ENCODE results near the gene ZMYND8. TPM values are rescaled to one million over a fixed set of nuclear protein-coding genes. Genes with fewer than 3 reads are reported as not detected.

The ZMYND8 gene
- total RNA-seq, 1 experiment from 2014 or later = 11.6 TPM

DNA sequence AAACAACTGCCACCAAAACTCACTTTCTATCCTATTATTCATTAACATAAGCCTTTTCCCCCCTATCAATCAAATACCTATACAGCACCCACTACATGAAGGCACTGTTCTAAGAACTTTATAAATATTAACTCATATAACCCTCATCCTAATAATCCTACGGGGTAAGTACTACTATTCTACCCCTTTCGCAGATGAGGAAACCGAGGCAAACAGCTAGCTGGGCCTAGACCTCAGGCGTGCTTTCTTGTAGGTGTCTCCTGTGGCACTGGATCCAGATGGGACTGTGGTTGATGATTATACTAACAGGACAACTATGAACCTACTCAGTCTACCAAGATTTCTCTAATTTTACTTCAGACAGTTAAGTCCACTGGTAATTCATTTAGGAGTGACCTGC lies 131.6 kb downstream of the ZMYND8 start:
- DNase-seq (no peak), ATAC-seq (no peak)
- no TSS peak for BruUV-seq (replicated peaks)
- POLR2A ChIA-PET (ENCODE audit: unreplicated experiment) = no interaction called here
- CTCF ChIA-PET = no interaction called here
- no peak overlapping the region for H3K4me3 ChIP-seq (ENCODE audit: low read length)
- H3K27me3 ChIP-seq (ENCODE audit: low read length) = no peaks in the 10 kb centered on the region
- no peak overlapping the region for H3K27ac ChIP-seq (ENCODE audit: low read length)
- no peaks in the 10 kb centered on the region for H3F3A ChIP-seq (ENCODE audit: low read length, unreplicated experiment)
- TF ChIP-seq, protein P1, sequence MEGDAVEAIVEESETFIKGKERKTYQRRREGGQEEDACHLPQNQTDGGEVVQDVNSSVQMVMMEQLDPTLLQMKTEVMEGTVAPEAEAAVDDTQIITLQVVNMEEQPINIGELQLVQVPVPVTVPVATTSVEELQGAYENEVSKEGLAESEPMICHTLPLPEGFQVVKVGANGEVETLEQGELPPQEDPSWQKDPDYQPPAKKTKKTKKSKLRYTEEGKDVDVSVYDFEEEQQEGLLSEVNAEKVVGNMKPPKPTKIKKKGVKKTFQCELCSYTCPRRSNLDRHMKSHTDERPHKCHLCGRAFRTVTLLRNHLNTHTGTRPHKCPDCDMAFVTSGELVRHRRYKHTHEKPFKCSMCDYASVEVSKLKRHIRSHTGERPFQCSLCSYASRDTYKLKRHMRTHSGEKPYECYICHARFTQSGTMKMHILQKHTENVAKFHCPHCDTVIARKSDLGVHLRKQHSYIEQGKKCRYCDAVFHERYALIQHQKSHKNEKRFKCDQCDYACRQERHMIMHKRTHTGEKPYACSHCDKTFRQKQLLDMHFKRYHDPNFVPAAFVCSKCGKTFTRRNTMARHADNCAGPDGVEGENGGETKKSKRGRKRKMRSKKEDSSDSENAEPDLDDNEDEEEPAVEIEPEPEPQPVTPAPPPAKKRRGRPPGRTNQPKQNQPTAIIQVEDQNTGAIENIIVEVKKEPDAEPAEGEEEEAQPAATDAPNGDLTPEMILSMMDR (conservative IDR thresholded peaks at IDR 0.05; ENCODE audit: low read depth, low read length) = no peak
- TF ChIP-seq EZH2 (IDR thresholded peaks at IDR 0.05; ENCODE audit: low read length, unreplicated experiment) (no peak), EZH2phosphoT487 (IDR thresholded peaks at IDR 0.05; ENCODE audit: borderline replicate concordance, low read length) (no peak)
- H3K4me1 ChIP-seq (ENCODE audit: insufficient read depth, low read length) = no peaks in the 10 kb centered on the region
- no peak overlapping the region for H3K4me2 ChIP-seq (ENCODE audit: low read length)
- H3K9me2 ChIP-seq (replicated peaks; ENCODE audit: low read length) = no peaks in the 10 kb centered on the region
- no peaks in the 10 kb centered on the region for H3K79me2 ChIP-seq (ENCODE audit: low read length)
- no peaks in the 10 kb centered on the region for H3K9me3 ChIP-seq (ENCODE audit: low read length)
- no peak overlapping the region for H3K9ac ChIP-seq (ENCODE audit: low read length)
- intact Hi-C loops (cut with micrococcal nuclease) = no loop called here
- H2AFZ ChIP-seq (ENCODE audit: low read length) = no peak overlapping the region
- peaks cover 10% of the 10 kb centered on the region; the same call in 1 of the 2 replicates for H3K36me3 ChIP-seq (ENCODE audit: low read depth, low read length)
- no peaks in the 10 kb centered on the region for H4K20me1 ChIP-seq (ENCODE audit: low read length)

- Histone ChIP-seq H2AFZ (ENCODE audit: low read length) (no peak overlapping the region), H3K9me3 (ENCODE audit: low read length) (no peaks in the 10 kb centered on the region), H3K36me3 (ENCODE audit: low read depth, low read length) (peaks cover 11% of the 10 kb centered on the region; the same call in 1 of the 2 replicates), H3K27ac (ENCODE audit: low read length) (no peak overlapping the region), H3K9me2 (replicated peaks; ENCODE audit: low read length) (no peaks in the 10 kb centered on the region), H3K9ac (ENCODE audit: low read length) (no peak overlapping the region), H3K4me2 (ENCODE audit: low read length) (no peak overlapping the region), H3K4me1 (ENCODE audit: insufficient read depth, low read length) (no peaks in the 10 kb centered on the region), H3K27me3 (ENCODE audit: low read length) (no peaks in the 10 kb centered on the region), H3F3A (ENCODE audit: low read length, unreplicated experiment) (no peaks in the 10 kb centered on the region), H3K4me3 (ENCODE audit: low read length) (no peak overlapping the region), H4K20me1 (ENCODE audit: low read length) (no peaks in the 10 kb centered on the region), H3K79me2 (ENCODE audit: low read length) (no peaks in the 10 kb centered on the region)
- DNase-seq (no peak), ATAC-seq (no peak)
- TF ChIP-seq EZH2phosphoT487 (IDR thresholded peaks at IDR 0.05; ENCODE audit: borderline replicate concordance, low read length) (no peak), EZH2 (IDR thresholded peaks at IDR 0.05; ENCODE audit: low read length, unreplicated experiment) (no peak)
- TF ChIP-seq, protein P1 (conservative IDR thresholded peaks at IDR 0.05; ENCODE audit: low read depth, low read length) = no peak
- ChIA-PET CTCF (no interaction called here), POLR2A (ENCODE audit: unreplicated experiment) (no interaction called here)
- intact Hi-C loops (cut with micrococcal nuclease) = no loop called here
- no TSS peak for BruUV-seq (replicated peaks)
These were observed 132.2 kb downstream of the ZMYND8 start for GRCh38 chr20:47224300-47224791.

GRCh38 chr20:47223896-47224295 lies 132.6 kb downstream of the ZMYND8 start:
- TF ChIP-seq EZH2phosphoT487 (IDR thresholded peaks at IDR 0.05; ENCODE audit: borderline replicate concordance, low read length) (no peak), EZH2 (IDR thresholded peaks at IDR 0.05; ENCODE audit: low read length, unreplicated experiment) (no peak)
- TF ChIP-seq, protein P1 (conservative IDR thresholded peaks at IDR 0.05; ENCODE audit: low read depth, low read length) = no peak
- intact Hi-C loops (cut with micrococcal nuclease) = no loop called here
- Histone ChIP-seq H3K27me3 (ENCODE audit: low read length) (no peaks in the 10 kb centered on the region), H4K20me1 (ENCODE audit: low read length) (no peaks in the 10 kb centered on the region), H2AFZ (ENCODE audit: low read length) (no peak overlapping the region), H3K9me2 (replicated peaks; ENCODE audit: low read length) (no peaks in the 10 kb centered on the region), H3K79me2 (ENCODE audit: low read length) (no peaks in the 10 kb centered on the region), H3K4me1 (ENCODE audit: insufficient read depth, low read length) (no peaks in the 10 kb centered on the region), H3K27ac (ENCODE audit: low read length) (no peak overlapping the region), H3F3A (ENCODE audit: low read length, unreplicated experiment) (no peaks in the 10 kb centered on the region), H3K9me3 (ENCODE audit: low read length) (no peaks in the 10 kb centered on the region), H3K4me3 (ENCODE audit: low read length) (no peak overlapping the region), H3K4me2 (ENCODE audit: low read length) (no peak overlapping the region), H3K36me3 (ENCODE audit: low read depth, low read length) (peaks cover 11% of the 10 kb centered on the region; the same call in 1 of the 2 replicates), H3K9ac (ENCODE audit: low read length) (no peak overlapping the region)
- POLR2A ChIA-PET (ENCODE audit: unreplicated experiment) = no interaction called here
- CTCF ChIA-PET = no interaction called here
- ATAC-seq (no peak), DNase-seq (no peak)
- no TSS peak for BruUV-seq (replicated peaks)
